Measurements from ENCODE around the gene VPS13D.
"Not testable (repeated sequence)": the region's sequence is repeated elsewhere in the genome, so short reads cannot be mapped to it uniquely, and the experiment has no call there.

Gene VPS13D

GRCh38 chr1:12536023-12536639 lies 306.3 kb downstream of the VPS13D start:
- Histone ChIP-seq H3K36me3 (ENCODE audit: insufficient read depth, low read length) (no peaks in the 10 kb centered on the region), H3K4me2 (ENCODE audit: insufficient read depth, low read length) (no peak overlapping the region), H3K27ac (ENCODE audit: low read length) (no peak overlapping the region), H3K9ac (ENCODE audit: low read depth, low read length) (no peak overlapping the region), H4K20me1 (ENCODE audit: insufficient read depth, low read length) (no peaks in the 10 kb centered on the region), H3K4me1 (ENCODE audit: insufficient read depth, low read length) (no peaks in the 10 kb centered on the region), H2AFZ (ENCODE audit: low read depth, low read length) (no peak overlapping the region), H3K27me3 (ENCODE audit: insufficient read depth, low read length, poor library complexity) (no peaks in the 10 kb centered on the region), H3K9me3 (ENCODE audit: insufficient read depth, low read length, severe bottlenecking) (peaks cover 11% of the 10 kb centered on the region), H3K79me2 (ENCODE audit: insufficient read depth, low read length) (no peaks in the 10 kb centered on the region), H3K4me3 (ENCODE audit: low read depth in 1 of 2, low read length in 2 of 2) (no peak overlapping the region)
- no peak for ATAC-seq (ENCODE audit: insufficient read depth, low read depth)
- DNase-seq, result no peak
- TF ChIP-seq, protein P1, sequence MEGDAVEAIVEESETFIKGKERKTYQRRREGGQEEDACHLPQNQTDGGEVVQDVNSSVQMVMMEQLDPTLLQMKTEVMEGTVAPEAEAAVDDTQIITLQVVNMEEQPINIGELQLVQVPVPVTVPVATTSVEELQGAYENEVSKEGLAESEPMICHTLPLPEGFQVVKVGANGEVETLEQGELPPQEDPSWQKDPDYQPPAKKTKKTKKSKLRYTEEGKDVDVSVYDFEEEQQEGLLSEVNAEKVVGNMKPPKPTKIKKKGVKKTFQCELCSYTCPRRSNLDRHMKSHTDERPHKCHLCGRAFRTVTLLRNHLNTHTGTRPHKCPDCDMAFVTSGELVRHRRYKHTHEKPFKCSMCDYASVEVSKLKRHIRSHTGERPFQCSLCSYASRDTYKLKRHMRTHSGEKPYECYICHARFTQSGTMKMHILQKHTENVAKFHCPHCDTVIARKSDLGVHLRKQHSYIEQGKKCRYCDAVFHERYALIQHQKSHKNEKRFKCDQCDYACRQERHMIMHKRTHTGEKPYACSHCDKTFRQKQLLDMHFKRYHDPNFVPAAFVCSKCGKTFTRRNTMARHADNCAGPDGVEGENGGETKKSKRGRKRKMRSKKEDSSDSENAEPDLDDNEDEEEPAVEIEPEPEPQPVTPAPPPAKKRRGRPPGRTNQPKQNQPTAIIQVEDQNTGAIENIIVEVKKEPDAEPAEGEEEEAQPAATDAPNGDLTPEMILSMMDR (IDR thresholded peaks at IDR 0.05; ENCODE audit: borderline replicate concordance, extremely low read depth, low read length, poor library complexity, severe bottlenecking), result no peak
- TF ChIP-seq EZH2 (IDR thresholded peaks at IDR 0.05; ENCODE audit: borderline replicate concordance, low read depth, low read length, severe bottlenecking), result no peak

DNA sequence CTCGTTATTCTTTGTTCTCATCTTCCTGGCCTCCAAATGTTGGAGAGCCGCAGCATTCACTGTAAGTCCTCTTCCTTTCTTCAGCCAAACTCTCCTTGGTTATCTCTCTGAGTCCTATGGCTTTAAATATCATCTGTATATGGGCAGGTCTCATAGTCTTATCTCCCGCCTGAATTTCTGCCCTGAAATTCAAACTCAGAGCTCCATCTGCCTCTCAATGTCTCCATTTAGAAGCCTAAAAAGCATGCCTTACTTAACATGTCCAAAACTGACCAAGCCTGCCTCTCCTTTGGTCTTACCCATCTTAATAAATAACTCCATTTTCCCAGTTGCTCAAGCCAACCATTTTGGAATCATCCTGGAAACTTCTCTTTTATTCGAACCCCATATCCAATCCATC lies 307.5 kb downstream of the VPS13D start:
- Histone ChIP-seq H3K79me2 (ENCODE audit: insufficient read depth, low read length) (no peaks in the 10 kb centered on the region), H3K9me3 (ENCODE audit: insufficient read depth, low read length, severe bottlenecking) (peaks cover 11% of the 10 kb centered on the region), H3K9ac (ENCODE audit: low read depth, low read length) (no peak overlapping the region), H3K36me3 (ENCODE audit: insufficient read depth, low read length) (no peaks in the 10 kb centered on the region), H4K20me1 (ENCODE audit: insufficient read depth, low read length) (no peaks in the 10 kb centered on the region), H3K4me2 (ENCODE audit: insufficient read depth, low read length) (no peak overlapping the region), H3K4me3 (ENCODE audit: low read depth in 1 of 2, low read length in 2 of 2) (no peak overlapping the region), H2AFZ (ENCODE audit: low read depth, low read length) (no peak overlapping the region), H3K27ac (ENCODE audit: low read length) (no peak overlapping the region), H3K27me3 (ENCODE audit: insufficient read depth, low read length, poor library complexity) (no peaks in the 10 kb centered on the region), H3K4me1 (ENCODE audit: insufficient read depth, low read length) (no peaks in the 10 kb centered on the region)
- ATAC-seq (ENCODE audit: insufficient read depth, low read depth) (no peak), DNase-seq (no peak)
- TF ChIP-seq, protein P1 (IDR thresholded peaks at IDR 0.05; ENCODE audit: borderline replicate concordance, extremely low read depth, low read length, poor library complexity, severe bottlenecking), result no peak
- no peak for TF ChIP-seq EZH2 (IDR thresholded peaks at IDR 0.05; ENCODE audit: borderline replicate concordance, low read depth, low read length, severe bottlenecking)

- no peaks in the 10 kb centered on the region for H3K79me2 ChIP-seq (ENCODE audit: insufficient read depth, low read length)
- no peaks in the 10 kb centered on the region for H3K27me3 ChIP-seq (ENCODE audit: insufficient read depth, low read length, poor library complexity)
- H3K36me3 ChIP-seq (ENCODE audit: insufficient read depth, low read length), result no peaks in the 10 kb centered on the region
- H3K4me1 ChIP-seq (ENCODE audit: insufficient read depth, low read length), result no peaks in the 10 kb centered on the region
- H3K4me2 ChIP-seq (ENCODE audit: insufficient read depth, low read length), result no peak overlapping the region
- no peak overlapping the region for H2AFZ ChIP-seq (ENCODE audit: low read depth, low read length)
- no peaks in the 10 kb centered on the region for H4K20me1 ChIP-seq (ENCODE audit: insufficient read depth, low read length)
- TF ChIP-seq EZH2 (IDR thresholded peaks at IDR 0.05; ENCODE audit: borderline replicate concordance, low read depth, low read length, severe bottlenecking), result no peak
- TF ChIP-seq, protein P1 (IDR thresholded peaks at IDR 0.05; ENCODE audit: borderline replicate concordance, extremely low read depth, low read length, poor library complexity, severe bottlenecking), result no peak
- peaks cover 11% of the 10 kb centered on the region for H3K9me3 ChIP-seq (ENCODE audit: insufficient read depth, low read length, severe bottlenecking)
- no peak for DNase-seq
- no peak overlapping the region for H3K27ac ChIP-seq (ENCODE audit: low read length)
- H3K4me3 ChIP-seq (ENCODE audit: low read depth in 1 of 2, low read length in 2 of 2), result no peak overlapping the region
- no peak for ATAC-seq (ENCODE audit: insufficient read depth, low read depth)
- H3K9ac ChIP-seq (ENCODE audit: low read depth, low read length), result no peak overlapping the region
Measured at GRCh38 chr1:12537906-12538461, 308.2 kb downstream of the VPS13D start.

- H3K9me3 ChIP-seq (ENCODE audit: insufficient read depth, low read length, severe bottlenecking), result peaks cover 11% of the 10 kb centered on the region
- not testable (repeated sequence) for H3K36me3 ChIP-seq (ENCODE audit: insufficient read depth, low read length); H3K79me2 ChIP-seq (ENCODE audit: insufficient read depth, low read length); DNase-seq; H3K27ac ChIP-seq (ENCODE audit: low read length); H3K9ac ChIP-seq (ENCODE audit: low read depth, low read length); H3K4me2 ChIP-seq (ENCODE audit: insufficient read depth, low read length); H3K27me3 ChIP-seq (ENCODE audit: insufficient read depth, low read length, poor library complexity); H2AFZ ChIP-seq (ENCODE audit: low read depth, low read length); ATAC-seq (ENCODE audit: insufficient read depth, low read depth); H3K4me3 ChIP-seq (ENCODE audit: low read depth in 1 of 2, low read length in 2 of 2); H4K20me1 ChIP-seq (ENCODE audit: insufficient read depth, low read length); H3K4me1 ChIP-seq (ENCODE audit: insufficient read depth, low read length)
Measured at GRCh38 chr1:12538536-12538935, 308.7 kb downstream of the VPS13D start.
